ENCODE measurements around the gene MYO16.
"Not testable (repeated sequence)": the region's sequence is repeated elsewhere in the genome, so short reads cannot be mapped to it uniquely, and the experiment has no call there.

MYO16 gene

DNA sequence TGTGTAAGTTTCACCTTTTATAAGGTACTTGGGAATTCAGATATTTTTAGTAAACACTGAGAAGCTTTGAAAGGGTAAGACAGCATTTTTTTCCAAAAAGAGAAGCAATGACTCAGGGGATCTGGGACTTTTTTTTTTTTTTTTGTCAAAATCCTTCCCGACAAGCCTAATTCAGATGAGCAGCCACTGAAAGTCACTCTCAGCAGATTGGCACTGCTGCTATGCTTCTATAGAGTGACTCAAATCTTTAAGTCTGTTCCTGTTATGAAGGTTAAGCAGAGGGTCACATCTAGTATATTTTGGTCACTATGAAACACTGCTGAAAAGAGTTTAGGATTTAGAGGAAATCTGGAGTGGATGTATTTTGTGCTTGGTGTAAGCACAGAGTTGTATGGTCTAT is 571.1 kb downstream of the MYO16 start:
- DNase-seq (ENCODE audit: low read depth), result no peak

DNA sequence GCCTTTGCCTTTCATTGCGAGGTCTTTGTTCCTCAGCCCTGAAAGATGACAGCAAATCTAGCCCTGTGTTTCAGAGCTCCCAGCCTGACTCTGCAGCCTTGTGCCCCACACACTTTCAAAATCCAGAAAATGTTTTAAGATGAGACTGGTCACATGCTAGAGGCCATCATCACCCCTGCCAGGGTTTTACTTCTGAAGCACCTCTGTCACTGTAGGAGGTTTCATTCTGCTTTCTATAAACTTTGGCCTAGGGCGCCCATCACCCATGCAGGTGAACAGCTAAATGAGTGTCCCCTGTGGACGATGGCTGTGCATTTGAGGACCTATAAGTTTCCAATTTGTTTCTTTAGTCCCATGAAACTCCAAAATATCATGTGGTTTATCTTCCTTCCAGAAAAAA is 574.2 kb downstream of the MYO16 start:
- no peak for DNase-seq (ENCODE audit: low read depth)

- DNase-seq (ENCODE audit: low read depth), result no peak
Measured at GRCh38 chr13:109204252-109204651, 574.8 kb downstream of the MYO16 start.

DNA sequence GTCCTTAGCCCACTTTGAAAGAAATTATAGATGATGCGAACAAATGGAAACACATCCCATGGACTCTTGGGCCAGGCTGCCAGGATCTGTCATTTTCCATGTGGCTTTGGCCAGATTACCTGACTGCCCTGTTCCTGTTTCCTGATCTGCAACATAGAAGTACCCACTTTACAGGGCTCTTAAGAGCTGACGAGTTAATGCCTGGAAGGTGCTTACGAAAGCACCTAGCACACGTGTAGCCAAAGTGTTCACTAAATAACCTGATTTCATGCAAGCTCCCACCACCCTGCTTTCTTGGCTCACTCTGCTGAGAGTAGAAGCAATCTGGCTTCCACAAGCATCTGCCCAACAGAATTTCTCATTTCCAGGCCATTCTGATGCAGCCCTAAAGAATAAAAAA is 575.2 kb downstream of the MYO16 start:
- DNase-seq (ENCODE audit: low read depth), result no peak

DNA sequence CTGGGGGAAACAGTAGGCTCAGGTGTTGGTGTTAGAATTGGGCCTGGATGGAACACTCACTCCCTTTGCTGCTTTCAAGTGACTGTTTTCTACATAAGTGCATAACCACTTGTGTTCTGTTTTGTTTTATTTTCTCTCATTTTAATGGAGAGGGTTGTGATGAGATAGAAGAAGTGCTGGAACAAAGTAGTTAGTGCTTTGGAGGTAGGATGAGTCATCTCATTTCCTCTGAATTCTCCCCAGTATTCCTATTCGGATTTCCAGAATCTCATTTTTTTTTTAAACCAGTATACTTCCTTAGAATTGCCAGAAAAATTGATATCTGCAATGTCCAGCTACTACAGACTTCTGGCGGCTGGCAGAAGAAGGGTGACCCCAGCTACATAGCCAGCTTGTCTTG is 575.9 kb downstream of the MYO16 start:
- DNase-seq (ENCODE audit: low read depth), result no peak

DNA sequence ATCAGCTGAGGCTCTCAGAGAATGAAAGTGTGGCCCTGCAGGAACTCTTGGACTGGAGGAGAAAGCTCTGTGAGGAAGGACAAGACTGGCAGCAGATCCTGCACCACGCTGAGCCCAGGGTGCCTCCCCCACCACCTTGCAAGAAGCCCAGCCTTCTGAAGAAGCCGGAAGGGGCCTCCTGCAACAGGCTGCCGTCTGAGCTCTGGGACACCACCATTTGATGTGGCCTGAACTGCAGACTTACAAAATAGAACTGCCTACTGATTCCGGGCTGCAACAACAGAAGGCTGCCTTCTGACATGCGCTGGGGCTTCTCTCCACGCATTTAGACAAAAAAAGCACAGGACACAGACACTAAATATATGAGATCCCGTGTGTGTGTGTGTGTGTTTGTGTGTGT is 577.2 kb downstream of the MYO16 start:
- no peak for DNase-seq (ENCODE audit: low read depth)

GRCh38 chr13:109207622-109208021 is 578.2 kb downstream of the MYO16 start:
- no peak for DNase-seq (ENCODE audit: low read depth)

GRCh38 chr13:109208522-109208921 is 579.1 kb downstream of the MYO16 start:
- no peak for DNase-seq (ENCODE audit: low read depth)

DNA sequence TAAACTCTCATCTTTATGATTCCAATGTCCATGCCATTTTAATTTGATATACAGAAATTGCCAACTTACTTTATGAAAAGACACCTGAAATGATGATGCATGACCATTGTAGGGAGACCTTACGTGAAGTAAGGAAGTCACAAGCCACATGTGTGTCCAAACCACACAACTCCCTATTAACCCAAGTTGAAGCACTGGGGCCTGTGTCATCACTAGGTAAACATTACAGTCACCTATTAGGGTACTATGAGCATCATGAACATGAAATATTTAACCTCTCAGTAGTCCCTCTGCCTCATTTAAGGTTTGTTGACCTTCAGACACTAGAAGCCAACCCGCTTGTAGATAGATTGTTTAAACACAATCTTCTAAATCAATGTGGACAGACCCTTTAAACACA is 580.1 kb downstream of the MYO16 start:
- DNase-seq (ENCODE audit: low read depth), result no peak

GRCh38 chr13:109211616-109212015 is 582.2 kb downstream of the MYO16 start:
- DNase-seq (ENCODE audit: low read depth), result no peak

DNA sequence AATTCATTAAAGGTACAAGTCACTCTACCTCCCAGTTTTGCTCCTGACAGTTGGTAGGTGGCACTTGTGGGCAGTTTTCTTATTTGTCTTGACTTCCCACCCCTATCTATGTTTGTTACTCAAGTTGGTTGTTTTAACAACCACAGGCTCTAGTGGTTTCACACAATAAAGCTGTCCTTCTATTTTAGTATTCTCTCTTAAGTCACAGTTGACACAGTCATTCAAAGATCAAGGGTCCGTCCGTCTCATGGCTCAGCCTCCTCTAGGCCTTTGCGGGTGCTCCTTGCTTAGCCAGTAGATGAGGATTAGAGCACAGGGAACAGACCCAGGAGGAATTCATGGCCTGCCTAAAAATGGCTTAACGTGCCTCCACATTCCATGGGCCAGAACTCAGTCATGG is 583.2 kb downstream of the MYO16 start:
- no peak for DNase-seq (ENCODE audit: low read depth)

DNA sequence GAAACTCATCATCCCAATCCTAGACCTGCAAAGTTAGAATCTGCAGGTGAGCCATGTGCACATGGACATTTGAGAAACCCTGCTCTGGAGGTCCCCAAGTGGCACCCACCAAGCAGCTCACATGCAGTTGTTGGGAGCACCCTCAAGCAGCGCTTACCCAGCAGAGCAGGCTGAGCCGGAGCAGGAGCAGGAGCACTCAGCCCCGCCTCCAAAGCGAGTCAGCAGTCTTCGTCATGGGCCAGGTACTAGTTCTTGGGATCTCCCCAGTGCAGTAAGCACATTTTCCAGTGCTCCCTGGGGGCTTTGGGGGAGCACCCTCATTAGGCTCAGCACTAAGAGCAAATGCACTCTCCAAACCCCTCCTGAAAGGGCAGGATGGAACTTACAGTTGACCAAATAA is 584.3 kb downstream of the MYO16 start:
- no peak for DNase-seq (ENCODE audit: low read depth)

DNA sequence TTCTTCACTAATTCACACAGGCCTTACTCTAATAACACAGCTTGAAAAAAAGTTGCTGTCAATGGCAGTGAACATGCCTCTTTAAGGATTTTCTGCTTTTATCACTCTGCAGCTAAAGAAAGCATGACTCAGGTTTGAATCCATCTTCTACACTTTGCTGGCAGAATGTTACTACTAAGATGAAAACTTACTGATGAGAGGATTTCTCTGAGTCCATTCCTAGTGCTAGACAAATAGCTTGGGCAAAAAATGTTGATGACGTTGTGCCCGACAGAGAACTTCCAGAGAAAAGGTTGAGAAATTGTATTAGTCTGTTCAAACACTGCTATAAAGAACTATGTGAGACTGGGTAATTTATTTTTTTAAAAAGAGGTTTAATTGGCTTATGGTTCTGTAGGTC is 585.0 kb downstream of the MYO16 start:
- DNase-seq (ENCODE audit: low read depth), result no peak

- no peak for DNase-seq (ENCODE audit: low read depth)
Measured at GRCh38 chr13:109215377-109215776, 586.0 kb downstream of the MYO16 start.

- not testable (repeated sequence) for DNase-seq (ENCODE audit: low read depth)
Measured at GRCh38 chr13:109217510-109217909, 588.1 kb downstream of the MYO16 start.

DNA sequence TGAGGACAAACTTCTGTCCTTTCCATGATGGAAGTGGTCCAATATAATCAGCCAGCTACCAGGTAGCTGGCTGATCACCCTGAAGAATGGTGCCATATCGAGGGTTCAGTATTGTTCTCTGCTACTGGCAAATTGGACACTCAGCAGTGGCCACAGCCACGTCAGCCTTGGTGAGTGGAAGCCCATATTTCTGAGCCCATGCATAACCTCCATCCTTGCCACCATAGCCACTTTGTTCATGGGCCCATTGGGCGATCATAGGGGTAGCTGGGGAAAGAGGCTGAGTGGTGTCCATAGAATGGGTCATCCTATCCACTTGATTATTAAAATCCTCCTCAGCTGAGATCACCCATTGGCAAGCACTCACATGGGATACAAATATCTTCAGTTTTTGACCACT is 591.2 kb downstream of the MYO16 start:
- DNase-seq (ENCODE audit: low read depth), result no peak

GRCh38 chr13:109224033-109224432 is 594.6 kb downstream of the MYO16 start:
- DNase-seq (ENCODE audit: low read depth), result no peak

GRCh38 chr13:109226631-109227030 is 597.2 kb downstream of the MYO16 start:
- DNase-seq (ENCODE audit: low read depth), result no peak

DNA sequence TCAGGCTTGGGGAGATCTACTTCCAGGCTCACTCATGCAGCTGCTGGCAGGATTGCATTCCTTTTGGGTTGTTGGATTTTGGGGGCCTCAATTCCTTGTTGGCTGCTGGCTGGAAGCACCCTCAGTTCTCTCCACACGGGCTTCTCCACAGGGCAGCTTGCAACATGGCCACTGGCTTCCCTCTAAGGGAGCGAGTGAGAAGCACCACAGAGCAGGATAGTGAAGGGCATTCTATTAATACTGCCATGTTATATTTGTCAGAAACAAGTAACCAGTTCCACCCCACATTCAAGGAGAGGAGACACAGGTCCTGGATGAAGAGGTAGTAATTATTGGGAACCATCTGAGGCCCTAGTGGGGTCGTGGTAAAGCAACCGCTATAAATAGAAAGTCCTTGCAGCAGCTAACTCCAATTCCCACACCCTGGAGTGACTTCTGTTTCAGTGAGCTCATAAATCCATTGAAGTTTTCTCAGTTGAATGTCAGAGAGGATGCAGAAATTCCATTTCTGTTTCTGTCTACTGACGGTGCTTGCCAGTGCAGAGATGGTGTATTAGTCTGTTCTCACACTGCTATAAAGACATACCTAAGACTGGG is 598.0 kb downstream of the MYO16 start:
- DNase-seq (ENCODE audit: low read depth), result no peak

DNA sequence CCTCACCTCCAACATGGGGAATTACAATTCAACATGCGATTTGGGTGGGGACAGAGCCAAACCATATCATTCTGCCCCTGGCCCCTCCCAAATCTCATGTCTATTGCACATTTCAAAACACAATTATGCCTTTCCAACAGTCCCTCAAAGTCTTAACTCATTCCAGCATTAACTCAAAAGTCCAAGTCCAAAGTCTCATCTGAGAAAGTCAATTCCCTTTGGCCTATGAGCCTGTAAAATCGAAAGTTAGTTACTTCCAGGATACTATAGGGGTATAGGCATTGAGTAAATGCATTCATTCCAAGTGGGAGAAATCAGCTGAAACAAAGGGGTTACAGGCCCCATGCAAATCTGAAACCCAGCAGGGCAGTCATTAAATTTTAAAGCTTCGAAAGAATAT is 598.8 kb downstream of the MYO16 start:
- no peak for DNase-seq (ENCODE audit: low read depth)

DNA sequence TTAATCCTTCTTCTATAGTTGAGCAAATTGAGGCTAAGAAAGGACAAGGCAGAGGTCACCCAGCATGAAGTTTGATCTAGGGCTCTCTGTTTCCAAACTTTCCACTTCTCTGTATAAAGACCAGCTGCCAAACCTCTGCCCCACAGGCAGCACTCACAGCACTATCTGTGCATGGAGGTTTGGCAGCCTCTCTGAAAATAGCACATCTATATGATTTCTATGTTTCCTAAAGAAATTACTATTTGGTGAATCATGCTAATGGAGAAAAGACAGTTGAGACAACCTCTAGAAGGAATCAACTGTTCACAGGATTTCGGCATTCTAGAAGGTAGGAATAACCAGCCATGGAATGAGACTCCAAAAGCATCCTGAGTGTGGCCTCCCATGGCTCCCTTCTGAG is 602.5 kb downstream of the MYO16 start:
- no peak for DNase-seq (ENCODE audit: low read depth)

- no peak for DNase-seq (ENCODE audit: low read depth)
Measured at GRCh38 chr13:109233293-109233692, 603.9 kb downstream of the MYO16 start.

GRCh38 chr13:109235901-109236300 is 606.5 kb downstream of the MYO16 start:
- no peak for DNase-seq (ENCODE audit: low read depth)

DNA sequence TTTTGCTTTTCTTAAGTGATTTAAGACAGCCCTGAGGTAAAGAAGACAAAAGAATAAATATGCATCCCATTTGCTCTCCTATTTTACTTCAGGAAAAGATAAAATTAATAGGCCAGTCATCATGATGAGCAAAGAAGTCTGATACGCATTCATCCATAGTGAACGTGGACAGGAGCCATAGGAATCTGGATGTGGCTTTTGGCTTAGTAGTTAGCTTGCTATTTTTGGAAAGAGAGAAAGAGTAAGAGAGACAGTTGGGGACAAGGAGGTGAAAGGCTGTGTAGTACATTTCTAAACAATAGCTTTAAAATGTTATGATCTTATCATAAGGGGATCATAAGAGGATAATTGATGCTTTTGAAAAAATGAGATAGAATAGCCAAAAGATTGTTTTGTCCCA is 611.7 kb downstream of the MYO16 start:
- DNase-seq (ENCODE audit: low read depth), result no peak

All from HS-5 (cell line).